Endothelial cell (in vitro differentiated cells): Measurements from ENCODE around the gene TGM1. TPM values are rescaled to one million over a fixed set of nuclear protein-coding genes. Genes with fewer than 3 reads are reported as not detected.

ENCODE experiments used
- DNase-seq: peaks from one replicate; pipeline ENCODE4 v3.0.0; 2021; ENCODE audit warnings: low spot score
- H3K27ac Mint-ChIP-seq: one replicate; pipeline ENCODE4 v1.8.0; 2021; ENCODE audit warnings: mixed read lengths, inconsistent platforms; ENCODE audit not compliant: unreplicated experiment
- H3K27me3 Mint-ChIP-seq: one replicate; pipeline ENCODE4 v1.8.0; 2021; ENCODE audit warnings: mild to moderate bottlenecking, moderate library complexity, mixed read lengths, inconsistent platforms; ENCODE audit not compliant: unreplicated experiment
- H3K36me3 Mint-ChIP-seq: one replicate; pipeline ENCODE4 v1.8.0; 2021; ENCODE audit warnings: mild to moderate bottlenecking, low read depth, mixed read lengths, inconsistent platforms; ENCODE audit not compliant: unreplicated experiment
- H3K4me1 Mint-ChIP-seq: one replicate; pipeline ENCODE4 v1.8.0; 2021; ENCODE audit warnings: mild to moderate bottlenecking, mixed read lengths, inconsistent platforms; ENCODE audit not compliant: unreplicated experiment
- H3K4me3 Mint-ChIP-seq: one replicate; pipeline ENCODE4 v1.8.0; 2021; ENCODE audit warnings: mild to moderate bottlenecking, mixed read lengths, inconsistent platforms; ENCODE audit not compliant: unreplicated experiment
- H3K9me3 Mint-ChIP-seq: one replicate; pipeline ENCODE4 v1.8.0; 2021; ENCODE audit warnings: mixed read lengths, inconsistent platforms; ENCODE audit not compliant: unreplicated experiment
- CTCF ChIP-seq: fragments of 200-600 bp; sonication (generic); IDR thresholded peaks from one replicate; pipeline ENCODE4 v1.5.0; 2021; ENCODE audit warnings: antibody characterized with exemption; ENCODE audit not compliant: unreplicated experiment
- total RNA-seq: library from RNA; stranded (reverse); fragmentation: NEBNext Ultra II Directional; extraction: Animal tissue kit (Norgen Biotek cat#: 25700); gene quantifications from one replicate; pipeline ENCODE4 v1.2.1, GENCODE V29; 2021; ENCODE audit not compliant: unreplicated experiment

The TGM1 gene
- total RNA-seq, 1 donor from 2014 or later: 1.7 TPM

- TF ChIP-seq CTCF: no peak
- no peak for DNase-seq
- Mint-ChIP-seq H3K27me3 (peaks cover 8% of the 10 kb centered on the region), H3K9me3 (no peaks in the 10 kb centered on the region), H3K4me1 (peaks cover 9% of the 10 kb centered on the region), H3K36me3 (no peaks in the 10 kb centered on the region), H3K27ac (peak overlapping the region; percentile 22), H3K4me3 (no peak overlapping the region)
These were observed 2.2 kb downstream of the TGM1 start for GRCh38 chr14:24260780-24261157.

- no peaks in the 10 kb centered on the region for H3K9me3 Mint-ChIP-seq
- H3K27me3 Mint-ChIP-seq: peaks cover 8% of the 10 kb centered on the region
- no peak overlapping the region for H3K4me3 Mint-ChIP-seq
- peaks cover 9% of the 10 kb centered on the region for H3K4me1 Mint-ChIP-seq
- no peaks in the 10 kb centered on the region for H3K36me3 Mint-ChIP-seq
- DNase-seq: no peak
- peak overlapping the region; percentile 30 for H3K27ac Mint-ChIP-seq
- no peak for TF ChIP-seq CTCF
These were observed 2.8 kb downstream of the TGM1 start for GRCh38 chr14:24260026-24260779.

GRCh38 chr14:24259282-24260025, 3.5 kb downstream of the TGM1 start:
- peaks cover 8% of the 10 kb centered on the region for H3K27me3 Mint-ChIP-seq
- no peaks in the 10 kb centered on the region for H3K36me3 Mint-ChIP-seq
- H3K4me3 Mint-ChIP-seq: no peak overlapping the region
- no peak for DNase-seq
- peak overlapping the region; percentile 30 for H3K27ac Mint-ChIP-seq
- H3K4me1 Mint-ChIP-seq: peaks cover 9% of the 10 kb centered on the region
- no peak for TF ChIP-seq CTCF
- H3K9me3 Mint-ChIP-seq: no peaks in the 10 kb centered on the region

- Mint-ChIP-seq H3K4me3 (peak overlapping the region; percentile 68), H3K36me3 (no peaks in the 10 kb centered on the region), H3K4me1 (peaks cover 9% of the 10 kb centered on the region), H3K9me3 (no peaks in the 10 kb centered on the region), H3K27me3 (peaks cover 14% of the 10 kb centered on the region), H3K27ac (no peak overlapping the region)
- no peak for DNase-seq
- no peak for TF ChIP-seq CTCF
These were observed 4.3 kb downstream of the TGM1 start for GRCh38 chr14:24258548-24259265.
